ENCODE results near the gene EYS.

The EYS gene

GRCh38 chr6:65199121-65199520 lies 507.9 kb downstream of the EYS start:
- DNase-seq, result no peak

- no peak for DNase-seq
Measured at GRCh38 chr6:65191471-65191870, 515.6 kb downstream of the EYS start.

DNA sequence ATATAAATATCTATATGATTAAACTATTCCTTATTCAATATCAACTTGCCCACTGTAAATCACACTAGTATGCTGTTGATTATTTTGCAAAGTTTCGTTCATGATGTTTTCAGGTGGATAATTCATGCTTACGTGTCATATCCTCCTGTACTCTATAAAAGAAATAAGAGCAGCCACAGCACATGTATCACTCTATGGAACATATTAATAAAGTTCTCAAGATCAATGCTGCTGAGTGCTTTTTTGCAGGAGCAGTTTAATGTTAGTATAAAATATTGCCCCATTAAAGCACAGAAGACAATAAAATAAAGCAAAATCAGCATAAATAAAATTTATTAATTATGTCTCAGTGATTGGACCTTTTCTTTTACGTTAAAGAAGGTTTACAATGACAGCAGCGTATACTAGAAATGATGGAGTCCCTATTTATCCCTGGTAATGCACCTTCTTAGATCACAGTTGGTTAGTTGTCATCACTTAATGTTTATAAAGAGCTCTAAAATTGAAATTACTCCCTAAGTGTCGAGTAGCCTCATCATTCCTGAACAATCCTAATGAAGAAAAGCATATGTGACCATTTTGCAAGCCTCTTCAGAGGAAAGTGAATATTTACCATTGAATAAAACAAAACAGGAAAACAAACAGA lies 517.7 kb downstream of the EYS start:
- DNase-seq, result no peak

GRCh38 chr6:65186826-65187225 lies 520.2 kb downstream of the EYS start:
- no peak for DNase-seq

DNA sequence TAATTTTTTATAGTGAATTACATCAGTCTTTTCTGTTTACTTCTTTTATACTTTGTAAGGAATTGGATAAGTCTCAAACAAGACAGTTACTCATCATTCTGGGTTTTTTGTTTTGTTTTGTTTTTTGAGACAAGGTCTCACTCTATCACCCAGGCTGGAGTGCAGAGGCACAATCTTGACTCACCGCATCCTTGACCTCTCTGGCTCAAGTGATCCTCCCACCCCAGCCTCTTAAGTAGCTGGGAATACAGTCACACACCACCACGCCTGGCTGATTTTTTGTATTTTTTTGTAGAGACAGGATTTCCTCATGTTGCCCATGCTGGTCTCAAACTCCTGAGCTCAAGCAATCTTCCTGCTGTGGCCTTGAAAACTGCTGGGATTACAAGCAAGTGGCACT lies 524.3 kb downstream of the EYS start:
- no peak for DNase-seq

- DNase-seq, result no peak
Measured at GRCh38 chr6:65170273-65170672, 536.8 kb downstream of the EYS start.

- DNase-seq, result no peak
Measured at GRCh38 chr6:65161661-65162060, 545.4 kb downstream of the EYS start.

DNA sequence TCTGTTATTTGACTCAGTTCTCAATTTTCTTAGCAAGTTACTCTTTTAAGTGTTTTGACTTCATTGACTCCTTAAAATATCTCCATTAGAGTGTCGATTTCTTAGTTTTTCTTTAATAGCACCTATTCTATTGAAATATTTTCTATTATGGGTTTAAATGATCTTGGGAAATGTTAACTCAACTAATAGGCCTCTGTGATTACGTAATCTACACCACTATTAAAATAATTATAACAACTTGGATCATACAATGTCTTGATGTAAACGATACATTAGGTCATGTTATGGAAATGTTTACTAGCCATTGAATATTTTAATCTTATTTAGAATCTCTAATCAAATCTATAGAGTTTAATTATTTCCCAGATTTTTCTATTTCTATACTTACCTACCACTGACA lies 550.0 kb downstream of the EYS start:
- DNase-seq, result no peak

GRCh38 chr6:65155083-65155482 lies 551.9 kb downstream of the EYS start:
- DNase-seq, result no peak

DNA sequence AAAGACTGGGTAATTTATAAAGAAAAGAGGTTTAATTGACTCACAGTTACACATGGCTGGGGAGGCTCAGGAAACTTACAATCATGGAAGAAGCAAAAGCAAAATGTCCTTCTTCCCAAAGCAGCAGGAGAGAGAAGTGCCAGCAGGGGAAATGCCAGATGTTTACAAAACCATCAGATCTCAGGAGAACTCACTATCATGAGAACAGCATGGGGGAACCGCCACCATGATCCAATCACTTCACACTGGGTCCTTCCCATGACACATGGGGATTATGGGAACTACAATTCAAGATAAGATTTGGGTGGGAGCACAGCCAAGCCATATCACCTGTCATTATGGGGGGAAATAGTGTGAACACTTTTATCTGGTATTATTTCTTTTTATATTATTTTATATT lies 557.2 kb downstream of the EYS start:
- no peak for DNase-seq

- DNase-seq, result no peak
Measured at GRCh38 chr6:65148839-65149238, 558.2 kb downstream of the EYS start.

- DNase-seq, result no peak
Measured at GRCh38 chr6:65135567-65135966, 571.5 kb downstream of the EYS start.

DNA sequence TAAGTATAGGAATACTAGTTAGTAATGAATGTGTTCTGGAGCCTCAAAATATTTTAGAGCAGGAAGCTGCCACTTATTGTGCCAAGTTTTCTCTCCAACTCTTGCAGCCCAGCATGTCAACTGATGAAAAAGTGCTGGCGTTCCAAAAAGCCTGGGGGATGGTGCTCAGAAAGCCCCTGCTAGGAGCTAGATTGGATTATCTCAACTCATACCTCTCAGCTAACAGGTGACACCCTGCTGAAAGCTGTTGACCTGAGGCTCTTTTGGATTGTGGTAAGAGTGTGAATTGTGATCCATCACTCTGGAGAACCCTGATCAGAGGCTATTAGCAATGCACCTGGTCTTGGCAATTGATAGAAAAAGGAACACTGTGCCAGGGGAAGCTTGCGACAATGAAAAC lies 580.4 kb downstream of the EYS start:
- no peak for DNase-seq

- DNase-seq, result no peak
Measured at GRCh38 chr6:65123521-65123920, 583.5 kb downstream of the EYS start.

DNA sequence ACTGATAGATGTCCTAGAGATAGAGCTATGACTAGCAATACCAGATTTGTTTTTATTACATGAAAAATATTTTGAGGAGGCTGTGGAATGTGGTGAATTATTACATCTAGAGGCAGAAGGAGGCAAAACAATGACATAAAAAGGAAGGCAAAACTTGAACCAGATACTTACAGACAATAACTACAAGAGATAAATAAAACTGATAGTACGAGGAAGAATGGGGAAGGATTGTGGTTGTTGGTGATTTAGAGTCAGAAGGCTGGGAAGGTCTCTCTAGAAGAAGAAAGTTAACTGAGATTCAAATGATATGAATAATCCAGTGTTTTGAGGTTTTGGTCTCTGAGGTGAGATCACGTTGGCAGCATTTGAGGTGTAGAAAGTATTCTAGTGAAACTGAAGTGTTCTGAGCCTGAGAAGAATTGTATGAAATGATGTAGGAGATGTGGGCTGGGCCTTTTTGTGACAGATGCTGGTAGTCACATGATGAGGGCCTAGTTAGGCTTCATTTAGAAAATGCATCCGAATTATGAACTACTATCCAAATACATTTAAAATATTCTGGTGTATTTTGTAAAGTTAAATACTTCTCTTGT lies 589.1 kb downstream of the EYS start:
- DNase-seq, result no peak

- DNase-seq, result no peak
Measured at GRCh38 chr6:65116326-65116725, 590.7 kb downstream of the EYS start.

DNA sequence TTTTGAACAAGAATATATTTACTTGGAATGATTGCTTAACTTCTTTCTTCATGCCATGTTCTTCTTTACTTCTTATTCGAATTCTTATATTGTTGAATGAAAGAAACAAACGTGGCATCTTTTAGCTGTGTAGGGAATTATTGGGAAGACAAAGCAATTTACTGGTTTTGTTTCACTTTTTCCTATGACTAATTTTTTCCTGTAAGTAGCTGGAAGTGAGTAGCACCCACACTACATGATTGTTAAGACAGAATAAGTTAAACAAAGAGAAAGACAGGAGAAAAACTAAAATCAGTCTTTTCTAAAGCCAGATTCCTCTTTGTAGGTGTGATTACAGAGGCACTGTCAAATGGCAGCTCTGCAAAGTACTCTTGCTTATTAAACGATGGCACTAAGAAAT lies 593.4 kb downstream of the EYS start:
- DNase-seq, result no peak

GRCh38 chr6:65112435-65112834 lies 594.6 kb downstream of the EYS start:
- DNase-seq, result no peak

DNA sequence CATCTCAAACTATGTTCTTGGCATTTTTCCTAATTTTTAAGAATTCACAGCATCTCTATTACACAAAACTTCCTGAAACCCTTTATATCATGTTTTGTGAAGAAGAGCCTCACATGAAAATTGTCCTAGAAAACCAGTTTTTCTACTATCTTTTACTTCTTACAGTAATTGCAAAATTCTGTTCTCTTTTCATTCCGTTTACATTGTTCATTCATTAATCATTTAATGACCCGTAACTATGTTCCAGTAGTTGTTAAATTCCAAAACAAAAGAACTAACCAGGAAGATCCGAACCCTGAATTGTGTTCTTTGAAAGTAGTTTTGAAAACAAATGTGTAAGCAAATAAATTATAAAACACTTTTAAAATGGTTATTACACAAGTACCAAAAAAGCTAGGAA lies 597.0 kb downstream of the EYS start:
- DNase-seq, result no peak

- DNase-seq, result no peak
Measured at GRCh38 chr6:65098349-65098748, 608.7 kb downstream of the EYS start.

DNA sequence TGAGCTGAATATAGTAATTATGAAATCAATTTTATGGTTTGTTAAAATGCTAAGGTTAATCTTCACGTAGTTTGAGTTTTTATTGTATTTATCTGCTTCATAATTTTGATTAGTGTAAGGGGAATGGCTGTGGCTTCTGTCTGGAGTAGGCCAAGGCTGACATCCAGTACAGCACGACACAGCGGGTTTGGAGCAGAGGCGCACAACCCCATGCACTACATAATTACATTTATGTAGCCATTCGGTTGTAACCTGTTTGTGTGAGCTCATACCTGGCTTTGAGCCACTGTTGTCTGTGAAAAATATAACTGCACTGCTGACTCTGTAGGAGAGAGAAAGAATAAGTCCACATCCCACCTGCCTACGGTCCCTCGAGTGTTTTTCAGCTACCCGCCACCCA lies 615.5 kb downstream of the EYS start:
- DNase-seq, result no peak

DNA sequence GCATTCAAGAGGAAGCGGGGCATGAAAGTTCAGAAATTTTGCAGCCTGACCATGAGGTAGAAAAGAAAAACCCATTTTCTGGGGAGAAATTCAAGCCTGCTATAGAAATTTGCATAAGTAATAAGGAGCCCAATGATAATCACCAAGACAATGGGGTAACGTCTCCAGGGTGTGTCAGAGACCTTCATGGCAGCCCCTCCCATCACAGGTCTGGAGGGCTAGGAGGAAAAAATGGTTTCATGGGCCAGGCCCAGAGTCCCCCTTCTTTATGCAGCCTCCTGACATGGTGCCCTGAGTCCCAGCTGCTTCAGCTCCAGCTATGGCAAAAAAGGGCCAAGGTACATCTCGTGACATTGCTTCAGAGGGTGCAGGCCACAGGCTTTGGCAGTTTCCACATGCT lies 618.5 kb downstream of the EYS start:
- no peak for DNase-seq

DNA sequence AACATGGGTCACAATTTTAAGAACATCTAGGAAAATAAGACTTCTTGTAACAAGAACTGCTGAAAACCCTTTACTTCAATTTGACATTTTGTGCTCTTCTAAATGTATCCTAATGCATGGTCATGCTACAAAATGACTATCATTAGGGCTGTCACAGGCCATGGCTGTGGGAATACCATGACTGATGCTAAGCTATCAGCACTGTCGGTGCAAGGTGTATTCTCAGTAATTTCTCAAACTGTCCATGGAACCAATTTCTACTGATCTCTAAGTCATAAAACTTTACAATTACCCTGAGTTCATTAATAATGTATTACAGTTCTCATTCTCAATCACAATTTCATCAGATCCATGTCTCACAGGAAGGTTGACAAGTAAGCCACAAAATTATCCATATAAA lies 625.3 kb downstream of the EYS start:
- no peak for DNase-seq

DNA sequence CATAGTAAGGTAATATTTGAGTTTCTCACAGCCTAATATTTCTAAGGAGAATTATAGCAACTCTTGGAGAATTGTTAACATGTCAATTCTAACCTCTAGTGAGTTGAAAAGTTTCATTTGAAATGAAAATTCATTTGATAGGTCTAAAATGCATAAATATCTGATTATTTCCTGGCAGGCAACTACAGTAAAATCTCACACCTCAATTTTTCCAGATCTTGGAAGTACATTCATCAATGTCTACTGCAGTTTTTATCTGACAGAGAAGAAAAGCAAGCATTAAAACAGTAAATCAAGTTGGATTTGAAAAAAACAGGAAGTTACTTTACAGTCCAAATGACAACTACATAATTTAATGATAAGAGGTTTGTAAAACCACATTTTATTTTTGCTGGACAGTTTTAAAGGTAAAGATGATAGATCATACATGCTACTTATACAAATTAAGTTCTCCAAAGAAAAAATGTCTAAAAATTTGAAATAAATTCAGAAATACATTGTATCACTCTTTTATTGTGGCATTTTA lies 631.3 kb downstream of the EYS start:
- DNase-seq, result no peak

DNA sequence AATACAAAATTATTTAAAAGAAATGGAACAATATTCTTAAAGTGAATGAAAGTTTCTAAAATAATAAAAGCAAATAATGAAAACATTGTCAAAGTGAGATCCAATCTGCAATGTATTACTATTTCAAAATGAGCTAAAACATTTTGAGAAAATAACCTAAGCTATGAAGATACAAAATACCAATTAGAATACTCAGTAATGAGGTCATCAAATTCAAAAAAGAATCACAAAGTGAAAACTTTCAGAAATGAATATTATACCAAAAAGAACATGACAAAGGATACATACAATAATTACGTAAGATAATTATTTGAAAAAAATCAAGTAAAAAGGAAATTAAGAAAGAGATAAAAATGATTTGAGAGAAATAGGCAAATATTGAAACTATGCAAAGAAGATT lies 634.5 kb downstream of the EYS start:
- no peak for DNase-seq

All from NK-92 treated with Interleukin-12 subunit alpha and Interleukin-12 subunit beta, amount 100 ng/mL, for 24 hours (cell line).